ENCODE data around the gene CBX3. TPM values are rescaled to one million over a fixed set of nuclear protein-coding genes. Genes with fewer than 3 reads are reported as not detected.
"Not testable (repeated sequence)": the region's sequence is repeated elsewhere in the genome, so short reads cannot be mapped to it uniquely, and the experiment has no call there.

The CBX3 gene
- total RNA-seq, 4 donors from 2014 or later: 61.1 to 92.1 (median 83.3) TPM

DNA sequence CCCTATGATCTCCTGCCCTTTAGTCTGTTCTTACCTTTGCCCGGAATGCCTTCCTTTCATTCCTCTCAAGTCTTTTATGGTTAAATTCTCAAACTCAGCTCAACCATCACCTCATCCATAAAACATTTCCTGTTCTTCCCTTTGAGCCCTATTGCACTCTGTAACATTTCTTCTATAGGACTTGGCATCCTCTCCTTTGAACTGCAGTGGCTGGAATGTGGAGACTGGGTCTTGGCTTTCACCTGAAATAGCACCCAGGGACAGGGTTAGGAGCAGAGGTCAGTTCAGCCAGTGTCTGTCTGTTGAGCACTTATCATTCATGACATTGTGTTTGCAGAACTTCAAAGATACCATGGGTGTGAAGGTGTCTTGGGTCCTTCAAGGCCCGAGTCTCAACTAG, 42.3 kb upstream of the CBX3 start:
- H3K4me3 ChIP-seq: no peak overlapping the region
- no peaks in the 10 kb centered on the region for H3K4me1 ChIP-seq
- no peak for TF ChIP-seq POLR2A (IDR thresholded peaks at IDR 0.05)
- no peak for TF ChIP-seq EP300 (IDR thresholded peaks at IDR 0.05)
- no peak for TF ChIP-seq POLR2AphosphoS5 (IDR thresholded peaks at IDR 0.05)
- TF ChIP-seq, protein P1, sequence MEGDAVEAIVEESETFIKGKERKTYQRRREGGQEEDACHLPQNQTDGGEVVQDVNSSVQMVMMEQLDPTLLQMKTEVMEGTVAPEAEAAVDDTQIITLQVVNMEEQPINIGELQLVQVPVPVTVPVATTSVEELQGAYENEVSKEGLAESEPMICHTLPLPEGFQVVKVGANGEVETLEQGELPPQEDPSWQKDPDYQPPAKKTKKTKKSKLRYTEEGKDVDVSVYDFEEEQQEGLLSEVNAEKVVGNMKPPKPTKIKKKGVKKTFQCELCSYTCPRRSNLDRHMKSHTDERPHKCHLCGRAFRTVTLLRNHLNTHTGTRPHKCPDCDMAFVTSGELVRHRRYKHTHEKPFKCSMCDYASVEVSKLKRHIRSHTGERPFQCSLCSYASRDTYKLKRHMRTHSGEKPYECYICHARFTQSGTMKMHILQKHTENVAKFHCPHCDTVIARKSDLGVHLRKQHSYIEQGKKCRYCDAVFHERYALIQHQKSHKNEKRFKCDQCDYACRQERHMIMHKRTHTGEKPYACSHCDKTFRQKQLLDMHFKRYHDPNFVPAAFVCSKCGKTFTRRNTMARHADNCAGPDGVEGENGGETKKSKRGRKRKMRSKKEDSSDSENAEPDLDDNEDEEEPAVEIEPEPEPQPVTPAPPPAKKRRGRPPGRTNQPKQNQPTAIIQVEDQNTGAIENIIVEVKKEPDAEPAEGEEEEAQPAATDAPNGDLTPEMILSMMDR (IDR thresholded peaks at IDR 0.05): no peak
- no peak for ATAC-seq
- 63 to 73% methylated on average over 2 of the region's 2 CpGs for WGBS, 2 donors (ENCODE audit: low coverage in 1 of 2)
- no peak overlapping the region for H3K27ac ChIP-seq
- H3K27me3 ChIP-seq: peaks cover 20% of the 10 kb centered on the region
- H3K36me3 ChIP-seq: no peaks in the 10 kb centered on the region
- no peaks in the 10 kb centered on the region for H3K9me3 ChIP-seq

GRCh38 chr7:26160896-26161295, 40.6 kb upstream of the CBX3 start:
- no peak for ATAC-seq
- Histone ChIP-seq H3K9me3 (no peaks in the 10 kb centered on the region), H3K27me3 (peaks cover 8% of the 10 kb centered on the region), H3K27ac (no peak overlapping the region), H3K4me1 (no peaks in the 10 kb centered on the region), H3K36me3 (no peaks in the 10 kb centered on the region), H3K4me3 (no peak overlapping the region)
- TF ChIP-seq, protein P1 (IDR thresholded peaks at IDR 0.05): no peak
- TF ChIP-seq POLR2A (IDR thresholded peaks at IDR 0.05) (no peak), POLR2AphosphoS5 (IDR thresholded peaks at IDR 0.05) (no peak), EP300 (IDR thresholded peaks at IDR 0.05) (no peak)
- 100% methylated on average over 2 of the region's 2 CpGs for WGBS, 2 donors (ENCODE audit: low coverage in 1 of 2)

GRCh38 chr7:26162431-26162830, 39.1 kb upstream of the CBX3 start:
- ATAC-seq: no peak
- Histone ChIP-seq H3K9me3 (no peaks in the 10 kb centered on the region), H3K4me1 (no peaks in the 10 kb centered on the region), H3K4me3 (no peak overlapping the region), H3K27me3 (peaks cover 8% of the 10 kb centered on the region), H3K27ac (no peak overlapping the region), H3K36me3 (no peaks in the 10 kb centered on the region)
- TF ChIP-seq, protein P1 (IDR thresholded peaks at IDR 0.05): no peak
- TF ChIP-seq POLR2AphosphoS5 (IDR thresholded peaks at IDR 0.05) (no peak), POLR2A (IDR thresholded peaks at IDR 0.05) (no peak), EP300 (IDR thresholded peaks at IDR 0.05) (no peak)
- WGBS, 2 donors (ENCODE audit: low coverage in 1 of 2): 64 to 81% methylated on average over 2 of the region's 2 CpGs

- not testable (repeated sequence) for ATAC-seq, H3K36me3 ChIP-seq, H3K27ac ChIP-seq, H3K4me1 ChIP-seq, H3K4me3 ChIP-seq, H3K9me3 ChIP-seq, H3K27me3 ChIP-seq
- WGBS, 2 donors (ENCODE audit: low coverage in 1 of 2): 71 to 83% methylated on average over 1 of the region's 1 CpG
Observed at GRCh38 chr7:26163804-26164203, 37.7 kb upstream of the CBX3 start.

GRCh38 chr7:26165950-26166683, 35.4 kb upstream of the CBX3 start:
- TF ChIP-seq, protein P1 (IDR thresholded peaks at IDR 0.05): no peak
- TF ChIP-seq POLR2A (IDR thresholded peaks at IDR 0.05) (no peak), POLR2AphosphoS5 (IDR thresholded peaks at IDR 0.05) (no peak), EP300 (IDR thresholded peaks at IDR 0.05) (no peak)
- no peaks in the 10 kb centered on the region for H3K9me3 ChIP-seq
- H3K4me3 ChIP-seq: no peak overlapping the region
- no peak overlapping the region for H3K27ac ChIP-seq
- WGBS, 2 donors (ENCODE audit: low coverage in 1 of 2): 47 to 54% methylated on average over 6 to 7 of the region's 9 CpGs
- H3K4me1 ChIP-seq: no peaks in the 10 kb centered on the region
- no peaks in the 10 kb centered on the region for H3K27me3 ChIP-seq
- no peak for ATAC-seq
- peaks cover 0 to 17% of the 10 kb centered on the region in 2 donors for H3K36me3 ChIP-seq
